B cell (primary cell): ENCODE data around the gene CFAP52. TPM values are rescaled to one million over a fixed set of nuclear protein-coding genes. Genes with fewer than 3 reads are reported as not detected.

Source experiments
- ATAC-seq: fragments of 200-7000 bp; cut with Tn5 transposase; one replicate; pipeline ENCODE4 v1.10.0; 2021; ENCODE audit warnings: low read depth, mild to moderate bottlenecking, moderate number of reproducible peaks, moderate library complexity
- CTCF ChIA-PET: fragments of 350-600 bp; sonication (Branson Sonifier 250); formaldehyde crosslinking; loops from one replicate; lab custom pipeline; 2021; ENCODE audit warnings: antibody characterized with exemption, inconsistent platforms; lab: Charles Lee
- POLR2A ChIA-PET: fragments of 350-600 bp; sonication (Branson Sonifier 250); formaldehyde crosslinking; loops from one replicate; lab custom pipeline; 2021; ENCODE audit warnings: antibody characterized with exemption; lab: Charles Lee
- DNase-seq: peaks from one replicate; pipeline ENCODE4 v3.0.0; 2013
- H2AFZ ChIP-seq: 2 replicates; pipeline ENCODE4 v1.6.1; 2012; ENCODE audit warnings: mild to moderate bottlenecking, low read depth, low read length; ENCODE audit not compliant: insufficient read depth, poor library complexity, severe bottlenecking
- H3K27ac ChIP-seq, 2 donors: 1 replicate in 1 of 2; 2 replicates in 1 of 2; pipeline ENCODE4 v1.5.1; 2012 to 2013; ENCODE audit warnings: low read length in 2 of 2, mild to moderate bottlenecking in 2 of 2, moderate library complexity in 1 of 2
- H3K27me3 ChIP-seq, 4 experiments: fragments of 200-600 bp in 1 of 4; sonication (generic) in 1 of 4; replicated peaks in 1 of 4; 1 replicate in 2 of 4; 2 replicates in 2 of 4; pipeline versions ENCODE4 v1.6.1 to v1.7.0; 2013 to 2016; ENCODE audit warnings: low read length in 3 of 4, mild to moderate bottlenecking in 2 of 4, mixed read lengths in 1 of 4, moderate library complexity in 1 of 4; ENCODE audit not compliant: insufficient read depth in 4 of 4, control insufficient read depth in 3 of 4; ENCODE audit errors: control extremely low read depth in 1 of 4
- H3K36me3 ChIP-seq, 2 experiments: replicated peaks in 1 of 2; 1 replicate in 1 of 2; 2 replicates in 1 of 2; pipeline versions ENCODE4 v1.6.1 to v1.7.1; 2013; ENCODE audit warnings: low read length in 1 of 2; ENCODE audit not compliant: insufficient read depth in 2 of 2, control insufficient read depth in 1 of 2; ENCODE audit errors: control extremely low read depth in 1 of 2, extremely low read depth in 1 of 2
- H3K4me1 ChIP-seq, 2 donors: fragments of 200-600 bp in 1 of 2; sonication (generic) in 1 of 2; 1 replicate in 1 of 2; 2 replicates in 1 of 2; pipeline versions ENCODE4 v1.5.1 to v1.6.1; 2013 to 2017; ENCODE audit warnings: low read length in 2 of 2; ENCODE audit not compliant: control insufficient read depth in 2 of 2, insufficient read depth in 2 of 2
- H3K4me2 ChIP-seq: replicated peaks from 2 replicates; pipeline ENCODE3; 2012; ENCODE audit warnings: mild to moderate bottlenecking, low read depth, low read length; ENCODE audit not compliant: poor library complexity, severe bottlenecking
- H3K4me3 ChIP-seq, 5 experiments: fragments of 200-600 bp in 1 of 5; sonication (generic) in 1 of 5; 1 replicate in 3 of 5; 2 replicates in 2 of 5; pipeline versions ENCODE4 v1.5.1 to v1.7.0; 2011 to 2016; ENCODE audit warnings: low read length in 4 of 5, mild to moderate bottlenecking in 4 of 5, low read depth in 2 of 5, control low read depth in 1 of 5, moderate library complexity in 1 of 5; ENCODE audit not compliant: insufficient read depth in 1 of 5; ENCODE audit errors: control extremely low read depth in 1 of 5, extremely low read depth in 1 of 5
- H3K79me2 ChIP-seq: fragments of 200-600 bp; sonication (generic); one replicate; pipeline ENCODE4 v1.6.0; 2016; ENCODE audit warnings: low read length; ENCODE audit not compliant: control insufficient read depth, insufficient read depth
- H3K9ac ChIP-seq: fragments of 200-600 bp; sonication (generic); 2 replicates; pipeline ENCODE4 v1.6.1; 2017; ENCODE audit warnings: mild to moderate bottlenecking, low read length, moderate library complexity
- H3K9me3 ChIP-seq, 3 donors: one replicate each; pipeline versions ENCODE4 v1.6.1 to v1.7.1; 2013; ENCODE audit warnings: low read length in 2 of 3; ENCODE audit not compliant: control insufficient read depth in 2 of 3, insufficient read depth in 1 of 3; ENCODE audit errors: control extremely low read depth in 1 of 3
- H4K20me1 ChIP-seq: 2 replicates; pipeline ENCODE4 v1.6.0; 2012; ENCODE audit warnings: mild to moderate bottlenecking, low read length; ENCODE audit not compliant: insufficient read depth, control insufficient read depth, poor library complexity, severe bottlenecking
- H3K27ac Mint-ChIP-seq: one replicate; pipeline ENCODE4 v1.8.0; 2021; ENCODE audit warnings: mixed read lengths
- H3K27me3 Mint-ChIP-seq: one replicate; pipeline ENCODE4 v1.8.0; 2021; ENCODE audit warnings: mixed read lengths
- H3K4me1 Mint-ChIP-seq: one replicate; pipeline ENCODE4 v1.8.0; 2021; ENCODE audit warnings: mixed read lengths
- H3K4me3 Mint-ChIP-seq: one replicate; pipeline ENCODE4 v1.8.0; 2021; ENCODE audit warnings: mixed read lengths
- H3K9me3 Mint-ChIP-seq: one replicate; pipeline ENCODE4 v1.8.0; 2022; ENCODE audit warnings: mixed read lengths; ENCODE audit not compliant: insufficient read depth
- CTCF ChIP-seq: fragments of 200-600 bp; IDR thresholded peaks from one replicate; pipeline ENCODE4 v1.8.0; 2022; ENCODE audit warnings: antibody characterized with exemption, mild to moderate bottlenecking
- EZH2 ChIP-seq: IDR thresholded peaks from 2 replicates; pipeline ENCODE4 v1.6.1; 2012; ENCODE audit warnings: borderline replicate concordance, low read depth, mild to moderate bottlenecking, moderate library complexity, low read length; ENCODE audit not compliant: insufficient read depth, poor library complexity, severe bottlenecking
- WGBS: methylation state at CpG from one replicate; pipeline ENCODE4 v1.1.5; 2013; ENCODE audit warnings: missing lambda C conversion rate; ENCODE audit not compliant: insufficient coverage; 5-methylcytosine and 5-hydroxymethylcytosine counted together
- intact Hi-C: fragments of 100-400 bp; cut with micrococcal nuclease; formaldehyde crosslinking; loops from one replicate; pipeline ENCODE4 v1.10.0; 2022
- polyA plus RNA-seq: library from polyadenylated mRNA; depleted of rRNA; stranded (reverse); fragments of >200 nt; gene quantifications from 2 replicates; pipeline ENCODE4 v1.2.3, GENCODE V29; 2012
- total RNA-seq, 2 donors: library from RNA; stranded (reverse); fragments of 120-200 nt in 1 of 2; gene quantifications; 1 replicate in 1 of 2; 2 replicates in 1 of 2; pipeline versions ENCODE4 v1.2.3 to v1.2.4, GENCODE V29; 2013 to 2022

CFAP52 gene
- total and polyA plus RNA-seq, 2 donors (not counting 1 experiment from before 2014, with no cell fraction given), result not detected

GRCh38 chr17:9557161-9557755 is 19.2 kb upstream of the CFAP52 start:
- WGBS, result 97% methylated on average over 6 of the region's 10 CpGs
- no peak overlapping the region for H3K27ac Mint-ChIP-seq
- Histone ChIP-seq H3K27ac (no peak overlapping the region), H4K20me1 (no peaks in the 10 kb centered on the region), H3K4me1 (no peaks in the 10 kb centered on the region), H3K4me3 (no peak overlapping the region), H2AFZ (no peak overlapping the region), H3K9ac (no peak overlapping the region), H3K36me3 (peaks cover 1 to 8% of the 10 kb centered on the region in 2 experiments), H3K9me3 (no peaks in the 10 kb centered on the region), H3K79me2 (peaks cover 20% of the 10 kb centered on the region), H3K27me3 (no peaks in the 10 kb centered on the region), H3K4me2 (no peak overlapping the region)
- H3K27me3 Mint-ChIP-seq, result no peaks in the 10 kb centered on the region
- ATAC-seq, result no peak
- intact Hi-C loops, result no loop called here
- no peaks in the 10 kb centered on the region for H3K9me3 Mint-ChIP-seq
- H3K4me3 Mint-ChIP-seq, result no peak overlapping the region
- no peak for DNase-seq
- POLR2A ChIA-PET, result no interaction called here
- CTCF ChIA-PET, result interaction anchor here (0.7 kb wide), 1 partner anchor 21 kb away, joined by 3 read pairs; no protein-coding TSS in a partner anchor
- TF ChIP-seq CTCF (no peak), EZH2 (no peak)
- no peaks in the 10 kb centered on the region for H3K4me1 Mint-ChIP-seq

- Mint-ChIP-seq H3K9me3 (no peaks in the 10 kb centered on the region), H3K4me1 (no peaks in the 10 kb centered on the region), H3K27me3 (no peaks in the 10 kb centered on the region), H3K27ac (no peak overlapping the region), H3K4me3 (no peak overlapping the region)
- Histone ChIP-seq H3K27ac (no peak overlapping the region), H3K27me3 (no peaks in the 10 kb centered on the region), H3K4me1 (no peaks in the 10 kb centered on the region), H2AFZ (no peak overlapping the region), H4K20me1 (no peaks in the 10 kb centered on the region), H3K4me2 (no peak overlapping the region), H3K9me3 (no peaks in the 10 kb centered on the region), H3K4me3 (no peak overlapping the region), H3K79me2 (peaks cover 20% of the 10 kb centered on the region), H3K9ac (no peak overlapping the region), H3K36me3 (peaks cover 1 to 10% of the 10 kb centered on the region in 2 experiments)
- 92% methylated on average over 3 of the region's 9 CpGs for WGBS
- intact Hi-C loops, result no loop called here
- ATAC-seq, result no peak
- no peak for DNase-seq
- TF ChIP-seq CTCF (no peak), EZH2 (no peak)
- POLR2A ChIA-PET, result no interaction called here
- CTCF ChIA-PET, result no interaction called here
Observed at GRCh38 chr17:9557857-9558256, 18.6 kb upstream of the CFAP52 start.
